Nephron progenitor cell (in vitro differentiated cells): Measurements from ENCODE around the gene CFAP74.

Experiments used
- DNase-seq: peaks from one replicate; pipeline ENCODE4 v3.0.0; 2021
- H3K27ac Mint-ChIP-seq: 2 replicates; pipeline ENCODE4 v1.8.0; 2021; ENCODE audit warnings: mild to moderate bottlenecking, moderate library complexity, mixed read lengths
- H3K27me3 Mint-ChIP-seq: 2 replicates; pipeline ENCODE4 v1.8.0; 2021; ENCODE audit warnings: mild to moderate bottlenecking, low read depth, mixed read lengths; ENCODE audit not compliant: poor library complexity
- H3K36me3 Mint-ChIP-seq: 2 replicates; pipeline ENCODE4 v1.8.0; 2021; ENCODE audit warnings: low read depth, mixed read lengths
- H3K4me1 Mint-ChIP-seq: 2 replicates; pipeline ENCODE4 v1.8.0; 2021; ENCODE audit warnings: mixed read lengths
- H3K4me3 Mint-ChIP-seq: 2 replicates; pipeline ENCODE4 v1.8.0; 2021; ENCODE audit warnings: mild to moderate bottlenecking, moderate library complexity, mixed read lengths
- H3K9me3 Mint-ChIP-seq: 2 replicates; pipeline ENCODE4 v1.8.0; 2021; ENCODE audit warnings: mild to moderate bottlenecking, moderate library complexity, mixed read lengths
- CTCF ChIP-seq: fragments of 200-600 bp; sonication (generic); IDR thresholded peaks from 2 replicates; pipeline ENCODE4 v1.5.0; 2021; ENCODE audit warnings: antibody characterized with exemption

The CFAP74 gene

GRCh38 chr1:1989102-1989542 lies 14.5 kb downstream of the CFAP74 start:
- peaks cover 55% of the 10 kb centered on the region for H3K4me1 Mint-ChIP-seq
- no peak for TF ChIP-seq CTCF
- H3K4me3 Mint-ChIP-seq, result peak overlapping the region; percentile 66
- peaks cover 7% of the 10 kb centered on the region for H3K27me3 Mint-ChIP-seq
- peak overlapping the region; percentile 96 for H3K27ac Mint-ChIP-seq
- DNase-seq, result peak; percentile 63
- no peaks in the 10 kb centered on the region for H3K36me3 Mint-ChIP-seq
- H3K9me3 Mint-ChIP-seq, result no peaks in the 10 kb centered on the region

DNA sequence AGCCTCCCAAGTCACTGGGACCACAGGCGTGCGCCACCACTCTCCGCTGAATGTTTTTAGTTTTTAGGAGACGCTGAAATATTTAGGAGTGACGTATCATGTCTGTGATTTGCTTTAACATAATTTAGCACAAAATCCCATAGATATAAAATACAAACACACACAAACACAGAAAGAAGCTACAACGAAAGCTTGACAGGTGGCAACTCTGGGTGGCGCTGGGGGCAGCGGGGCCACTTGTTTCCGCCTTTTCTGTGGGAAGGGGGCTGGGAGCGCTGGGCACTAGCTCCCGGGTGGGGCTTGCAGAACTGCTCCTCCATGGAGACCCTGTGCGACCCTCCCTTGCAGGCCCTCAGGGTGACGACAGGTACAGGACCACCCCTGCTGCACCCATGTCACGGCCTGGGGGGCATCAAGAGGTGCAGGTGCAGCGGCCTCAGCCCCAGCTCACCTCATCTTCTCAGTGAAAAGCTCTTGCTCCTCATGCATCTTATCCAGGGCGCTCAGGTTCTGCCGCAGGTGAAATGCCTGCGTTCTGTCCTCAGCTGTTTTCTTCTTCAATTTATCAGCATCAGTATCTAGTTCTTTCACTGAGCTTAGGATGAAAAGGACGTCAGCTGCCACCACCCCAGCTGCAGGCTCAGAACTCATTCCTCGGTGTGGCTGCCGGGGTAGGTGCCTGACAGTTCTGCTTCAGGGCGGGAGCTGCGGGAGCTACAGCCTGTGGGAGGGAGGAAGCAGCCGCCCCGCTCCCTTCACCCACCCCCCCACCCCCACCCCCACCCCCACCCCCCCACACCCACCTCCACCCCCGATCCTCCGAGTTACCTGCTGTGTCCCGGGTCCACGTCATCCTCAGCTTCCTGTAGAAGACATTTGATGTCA lies 15.3 kb downstream of the CFAP74 start:
- Mint-ChIP-seq H3K27ac (peak overlapping the region; percentile 96), H3K4me1 (peaks cover 54% of the 10 kb centered on the region), H3K36me3 (no peaks in the 10 kb centered on the region), H3K27me3 (peaks cover 7% of the 10 kb centered on the region), H3K4me3 (peak overlapping the region; percentile 66), H3K9me3 (no peaks in the 10 kb centered on the region)
- no peak for TF ChIP-seq CTCF
- DNase-seq, result no peak

DNA sequence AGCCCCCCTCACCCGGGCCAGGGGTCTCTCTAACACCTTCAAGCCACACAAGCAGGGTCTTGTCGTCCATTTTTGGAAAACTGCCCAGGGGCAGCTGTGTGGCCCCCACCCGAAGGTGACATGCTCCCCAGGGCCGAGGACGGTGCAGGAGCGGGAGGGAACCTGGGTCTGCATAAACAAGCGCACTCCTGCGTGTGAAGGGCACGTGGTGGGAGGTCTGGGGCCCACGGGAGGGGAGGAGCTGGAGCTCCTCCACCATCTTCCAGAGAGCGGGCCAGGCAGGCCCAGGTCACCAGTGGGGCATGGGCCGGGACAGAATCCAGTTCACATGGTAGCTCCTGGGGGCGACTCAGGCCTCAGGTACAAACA lies 16.5 kb downstream of the CFAP74 start:
- H3K27me3 Mint-ChIP-seq, result peaks cover 12% of the 10 kb centered on the region
- no peak for DNase-seq

DNA sequence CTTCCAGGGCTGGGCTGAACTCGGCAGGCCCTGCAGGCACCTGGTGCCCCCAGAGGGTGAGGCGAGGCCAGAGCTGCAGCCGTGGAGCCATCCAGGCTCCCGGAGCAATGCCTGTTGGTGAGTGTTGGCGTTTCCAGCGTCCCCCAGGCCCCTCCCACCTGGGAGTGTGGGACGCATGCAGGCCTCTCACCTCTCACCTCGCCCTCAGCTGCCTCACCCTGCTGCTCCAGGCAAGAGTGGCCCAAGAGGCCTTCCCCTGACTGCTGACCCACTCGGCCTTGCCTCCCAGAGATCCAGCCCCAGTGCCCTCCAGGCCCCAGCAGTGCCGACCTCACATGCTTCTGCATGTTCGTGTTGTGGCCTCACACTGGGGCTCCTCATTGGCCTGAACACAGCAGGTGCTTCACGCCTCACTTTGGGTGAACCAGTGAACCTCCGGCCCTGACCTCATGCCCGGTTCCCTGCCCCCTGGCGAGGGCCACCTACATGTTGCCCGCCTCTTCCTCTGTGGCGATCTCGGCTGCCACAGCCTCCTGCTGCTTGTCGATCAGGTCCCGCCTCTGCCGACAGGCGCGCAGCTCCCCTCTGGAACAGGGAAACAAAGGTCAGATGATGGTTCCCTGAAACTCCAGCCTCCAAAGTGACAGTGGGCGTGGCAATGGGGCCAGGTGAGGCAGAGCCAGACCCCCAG lies 17.0 kb downstream of the CFAP74 start:
- H3K27me3 Mint-ChIP-seq, result peaks cover 12% of the 10 kb centered on the region
- H3K9me3 Mint-ChIP-seq, result no peaks in the 10 kb centered on the region
- no peak overlapping the region for H3K4me3 Mint-ChIP-seq
- no peak for DNase-seq
- H3K36me3 Mint-ChIP-seq, result no peaks in the 10 kb centered on the region
- H3K4me1 Mint-ChIP-seq, result peaks cover 54% of the 10 kb centered on the region
- TF ChIP-seq CTCF, result no peak
- no peak overlapping the region for H3K27ac Mint-ChIP-seq

More for the DNA sequence above, 16.5 kb downstream of the CFAP74 start:
- Mint-ChIP-seq H3K4me1 (peaks cover 54% of the 10 kb centered on the region), H3K9me3 (no peaks in the 10 kb centered on the region), H3K36me3 (no peaks in the 10 kb centered on the region), H3K27ac (no peak overlapping the region), H3K4me3 (no peak overlapping the region)
- no peak for TF ChIP-seq CTCF

- DNase-seq, result no peak
- Mint-ChIP-seq H3K4me3 (no peak overlapping the region), H3K36me3 (no peaks in the 10 kb centered on the region), H3K4me1 (peaks cover 47% of the 10 kb centered on the region), H3K27ac (no peak overlapping the region), H3K9me3 (peaks cover 3% of the 10 kb centered on the region), H3K27me3 (peaks cover 12% of the 10 kb centered on the region)
- no peak for TF ChIP-seq CTCF
These were observed 18.1 kb downstream of the CFAP74 start for GRCh38 chr1:1985375-1986050.
